Kidney (tissue), 14 donors: ENCODE data around the gene IGSF5. TPM values are rescaled to one million over a fixed set of nuclear protein-coding genes. Genes with fewer than 3 reads are reported as not detected.

Source experiments
- DNase-seq, 5 donors: peaks; one replicate each; pipeline ENCODE4 v3.0.0-alpha.2; 2013 to 2020
- FAIRE-seq: peaks from 2 replicates; lab custom pipeline; 2012; peaks lifted over from hg19 to GRCh38; lab: Jason Lieb, UNC
- H3K27ac ChIP-seq, 2 donors: one replicate each; pipeline ENCODE4 v1.7.0; 2013; ENCODE audit warnings: low read depth in 2 of 2, low read length in 2 of 2, inconsistent platforms in 1 of 2
- H3K27me3 ChIP-seq: one replicate; pipeline ENCODE4 v1.7.1; 2013; ENCODE audit warnings: low read length, inconsistent platforms; ENCODE audit not compliant: control insufficient read depth, insufficient read depth
- H3K36me3 ChIP-seq, 3 donors: one replicate each; pipeline versions ENCODE4 v1.7.0 to v1.7.1; 2013; ENCODE audit warnings: low read length in 3 of 3, control low read depth in 1 of 3, inconsistent platforms in 1 of 3; ENCODE audit not compliant: insufficient read depth in 3 of 3, control insufficient read depth in 2 of 3
- H3K4me1 ChIP-seq, 3 donors: one replicate each; pipeline versions ENCODE4 v1.7.0 to v1.7.1; 2013; ENCODE audit warnings: low read length in 3 of 3, inconsistent platforms in 1 of 3, low read depth in 1 of 3; ENCODE audit not compliant: control insufficient read depth in 2 of 3, insufficient read depth in 2 of 3
- H3K4me3 ChIP-seq, 3 donors: one replicate each; pipeline versions ENCODE4 v1.7.0 to v1.8.1; 2013; ENCODE audit warnings: low read length in 3 of 3, control low read depth in 1 of 3, inconsistent platforms in 1 of 3
- H3K9ac ChIP-seq, 3 donors: one replicate each; pipeline versions ENCODE4 v1.7.0 to v1.7.1; 2013; ENCODE audit warnings: low read length in 3 of 3, control low read depth in 1 of 3, inconsistent platforms in 1 of 3
- H3K9me3 ChIP-seq, 3 donors: one replicate each; pipeline versions ENCODE4 v1.7.0 to v1.7.1; 2013; ENCODE audit warnings: low read length in 3 of 3, control low read depth in 1 of 3, inconsistent platforms in 1 of 3; ENCODE audit not compliant: control insufficient read depth in 2 of 3, insufficient read depth in 1 of 3
- CTCF ChIP-seq: IDR thresholded peaks from 3 replicates; pipeline ENCODE4 v1.5.1; 2012; ENCODE audit warnings: mild to moderate bottlenecking, moderate library complexity, borderline replicate concordance; ENCODE audit not compliant: insufficient read depth; ENCODE audit errors: extremely low read depth
- intact Hi-C: fragments of 100-400 bp; cut with DNase I; formaldehyde crosslinking; loops from one replicate; pipeline ENCODE4 v1.11.1; 2022
- polyA plus RNA-seq: library from polyadenylated mRNA; stranded (reverse); fragments of 350-450 nt; fragmentation: Illumina TruSeq; extraction: RNeasy Lipid Tissue Mini Kit (QIAGEN cat#74804); gene quantifications from one replicate; pipeline ENCODE4 v1.2.3, GENCODE V29; 2014; ENCODE audit warnings: low read depth, low replicate concordance; ENCODE audit not compliant: insufficient read depth
- total RNA-seq: library from RNA; stranded (reverse); fragmentation: NEBNext Ultra II Directional; extraction: Animal tissue kit (Norgen Biotek cat#: 25700); gene quantifications from one replicate; pipeline ENCODE4 v1.2.1, GENCODE V29; 2021
- donor health status: control.
- donor health status: control.
- donor health status: control.
- donor health status: control.
- donor health status: control.
- donor health status: DM: yes; HTN: yes; CAD: no.
- donor health status: Normal renal cell carcinoma (clear cell type).

The IGSF5 gene
- total and polyA plus RNA-seq, 2 donors from 2014 or later, result 0.24 to 0.47 TPM

GRCh38 chr21:39750670-39751069, 5.7 kb downstream of the IGSF5 start:
- intact Hi-C loops, result no loop called here
- FAIRE-seq, result no peak
- no peak overlapping the region for H3K27ac ChIP-seq
- H3K27me3 ChIP-seq, result no peaks in the 10 kb centered on the region
- peaks cover 0 to 8% (median 0%) of the 10 kb centered on the region in 3 donors for H3K9me3 ChIP-seq
- H3K4me3 ChIP-seq, result no peak overlapping the region
- H3K36me3 ChIP-seq, result no peaks in the 10 kb centered on the region
- TF ChIP-seq CTCF, result no peak
- no peak overlapping the region for H3K9ac ChIP-seq
- H3K4me1 ChIP-seq, result no peaks in the 10 kb centered on the region
- DNase-seq, result no peak

DNA sequence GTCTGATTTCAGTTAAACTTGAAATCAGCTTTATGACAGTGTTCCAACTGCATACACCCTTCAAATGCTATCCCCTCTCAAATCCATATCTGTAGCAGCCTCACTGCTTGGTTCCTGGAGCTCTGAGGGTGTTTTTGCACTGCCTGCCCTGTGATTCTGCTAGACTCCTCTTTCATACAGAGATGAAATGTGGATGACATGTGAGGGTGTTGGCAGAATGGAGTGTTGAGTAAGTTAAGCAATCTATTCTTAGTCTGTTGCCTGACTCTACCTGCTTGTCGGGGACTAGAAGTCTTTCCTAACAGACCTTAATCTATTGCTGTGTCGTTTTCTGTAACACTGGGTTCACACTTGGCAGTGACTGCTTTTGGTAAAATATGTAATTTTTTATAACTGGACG, 9.8 kb downstream of the IGSF5 start:
- TF ChIP-seq CTCF, result no peak
- Histone ChIP-seq H3K9me3 (peaks cover 0 to 8% (median 0%) of the 10 kb centered on the region in 3 donors), H3K9ac (no peak overlapping the region), H3K4me3 (no peak overlapping the region), H3K27ac (no peak overlapping the region), H3K36me3 (no peaks in the 10 kb centered on the region), H3K4me1 (no peaks in the 10 kb centered on the region), H3K27me3 (no peaks in the 10 kb centered on the region)
- intact Hi-C loops, result no loop called here
- FAIRE-seq (no peak), DNase-seq (no peak)

- intact Hi-C loops, result no loop called here
Measured at GRCh38 chr21:39756285-39756684, 11.3 kb downstream of the IGSF5 start.

More at GRCh38 chr21:39756285-39756684, 11.3 kb downstream of the IGSF5 start:
- Histone ChIP-seq H3K4me1 (no peaks in the 10 kb centered on the region), H3K9me3 (peaks cover 0 to 8% (median 0%) of the 10 kb centered on the region in 3 donors), H3K36me3 (no peaks in the 10 kb centered on the region), H3K27ac (no peak overlapping the region), H3K4me3 (no peak overlapping the region), H3K9ac (no peak overlapping the region), H3K27me3 (no peaks in the 10 kb centered on the region)
- TF ChIP-seq CTCF, result no peak
- FAIRE-seq (no peak), DNase-seq (no peak)
